Activated CD4-positive, CD25-positive, alpha-beta regulatory T cell treated with anti-CD3 and anti-CD28 coated beads, Interleukin-2, amount 50 U/mL, for 16 hours (primary cell): Measurements from ENCODE around the gene MAN1C1.

Experiments
- DNase-seq: peaks from one replicate; pipeline ENCODE4 v3.0.0-alpha.2; 2020; ENCODE audit warnings: low read depth, low spot score

The MAN1C1 gene

DNA sequence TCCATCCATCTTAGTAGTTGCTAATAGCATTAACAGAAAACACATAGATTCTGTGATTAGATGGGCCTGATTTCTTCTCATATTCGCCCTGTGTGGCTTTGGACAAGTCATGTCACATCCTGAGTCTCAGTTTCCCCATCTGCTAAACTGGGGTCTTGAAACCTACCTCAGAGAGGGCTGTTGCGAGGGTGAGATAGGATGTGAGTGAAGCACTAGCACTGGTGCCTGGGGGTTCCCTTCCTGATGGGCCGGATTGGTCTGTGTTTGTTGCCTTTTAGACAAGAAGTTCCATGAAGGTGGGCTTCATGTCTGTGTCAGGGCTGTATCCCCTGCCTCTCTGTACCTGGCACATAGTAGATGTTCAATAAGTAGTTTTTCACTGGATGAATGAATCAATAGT is 3.5 kb upstream of the MAN1C1 start:
- DNase-seq, result no peak

DNA sequence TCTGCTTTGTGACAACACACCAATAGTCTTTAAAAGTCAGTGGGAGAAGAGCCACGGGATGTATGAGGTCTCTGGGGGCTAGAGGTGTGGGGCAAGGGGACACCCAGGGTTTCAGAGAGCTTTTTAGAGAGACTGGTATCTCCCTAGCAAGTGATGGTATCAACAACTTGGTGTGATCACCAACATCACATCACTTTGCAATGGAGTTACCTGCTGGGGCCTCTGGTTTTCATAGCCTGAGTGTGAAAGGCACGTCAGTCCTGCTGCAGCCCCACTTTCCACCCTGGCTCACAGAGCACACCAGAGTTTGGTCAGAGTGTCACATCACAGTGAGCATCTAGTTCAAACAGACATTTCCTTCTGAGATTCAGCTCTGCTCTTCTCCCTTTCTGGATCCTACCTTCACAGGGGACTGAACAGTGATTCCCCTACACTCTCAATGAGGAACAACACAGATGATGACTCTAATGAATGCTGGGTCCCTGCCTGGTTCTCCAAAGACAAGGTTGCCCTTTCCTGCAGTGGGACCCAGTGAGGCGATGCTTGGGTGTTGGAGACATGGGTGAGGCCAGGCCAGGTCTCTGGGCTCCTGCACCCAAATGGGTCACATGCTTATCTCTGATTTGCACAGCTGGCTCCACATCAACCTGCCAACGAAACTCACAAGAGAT is 2.0 kb upstream of the MAN1C1 start:
- no peak for DNase-seq

DNA sequence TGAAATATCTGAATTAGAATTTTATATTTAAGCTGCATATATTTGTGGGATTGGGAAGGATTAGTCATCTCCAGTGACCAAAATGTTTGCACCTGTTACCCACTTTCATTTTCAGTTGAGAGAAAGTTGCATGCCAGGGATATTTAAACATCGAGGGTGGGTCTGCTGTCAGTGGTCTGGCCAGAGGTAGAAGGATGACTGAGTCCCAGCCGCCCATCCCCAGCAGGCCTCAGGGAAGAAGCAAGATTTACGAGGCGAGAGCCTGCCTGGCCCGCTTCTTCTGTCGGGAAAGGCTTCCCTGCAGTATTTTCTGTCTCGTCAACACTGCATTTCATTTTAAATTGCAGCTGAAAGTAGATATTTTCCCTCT is 1.4 kb upstream of the MAN1C1 start:
- no peak for DNase-seq

DNA sequence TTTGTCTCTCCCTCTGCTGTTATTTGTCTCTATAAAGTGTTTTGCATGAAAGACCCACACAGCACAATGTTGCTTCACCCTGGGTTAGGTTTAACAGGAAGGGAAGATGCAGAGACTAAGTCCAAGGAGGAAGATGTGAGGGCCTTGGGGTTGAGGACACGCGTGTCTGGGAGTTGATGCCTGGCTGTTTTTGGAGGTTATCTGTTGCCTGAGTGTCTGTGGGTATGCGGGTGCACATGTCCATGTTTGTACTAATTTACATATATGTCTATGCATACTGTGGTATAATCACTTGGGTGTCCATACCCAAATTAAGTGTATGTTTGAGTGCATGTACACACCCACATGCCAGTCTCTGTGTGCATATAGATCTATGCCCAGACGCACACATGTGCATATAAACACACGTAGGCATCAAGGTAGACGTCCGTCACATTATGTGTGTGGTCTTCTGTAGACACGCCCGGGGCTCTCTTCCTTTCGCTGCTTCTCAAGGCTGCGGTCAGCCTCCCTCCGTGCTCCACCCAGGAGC is 962 bp upstream of the MAN1C1 start:
- DNase-seq, result no peak

DNA sequence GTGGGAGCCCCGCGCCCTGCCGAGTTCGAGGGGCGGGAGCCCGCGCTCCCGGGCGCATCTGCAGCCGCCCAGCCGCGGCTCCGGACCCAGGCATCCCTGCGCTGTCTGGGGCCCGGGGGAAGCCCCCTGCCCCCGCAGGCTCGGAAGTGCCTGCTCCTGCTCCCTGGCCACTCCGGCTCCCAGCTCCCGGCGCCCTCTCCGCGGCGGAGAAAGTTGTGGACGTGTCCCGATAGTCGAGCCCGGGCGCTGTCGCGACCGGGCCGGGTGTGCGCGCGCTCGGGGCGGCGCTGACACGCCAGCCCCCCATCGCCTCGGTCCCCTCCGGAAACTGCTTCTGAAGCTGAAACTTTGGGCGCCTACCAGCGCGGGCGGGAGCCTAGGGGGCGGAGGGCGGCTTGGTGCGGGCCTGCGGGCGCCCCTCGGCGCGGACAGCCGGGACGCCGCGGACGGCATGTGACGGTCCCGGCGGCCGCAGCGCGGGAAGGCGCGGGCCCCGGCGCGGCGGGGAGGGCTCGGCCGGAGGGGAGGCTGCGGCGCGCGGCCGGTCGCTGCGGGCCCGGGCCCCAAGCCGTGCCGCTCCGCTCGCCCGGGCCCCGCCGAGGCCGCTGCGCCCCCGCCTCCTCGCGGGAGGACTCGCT is 515 bp downstream of the MAN1C1 start:
- DNase-seq, result no peak

GRCh38 chr1:25617625-25618432 is 1.2 kb downstream of the MAN1C1 start:
- DNase-seq, result no peak

DNA sequence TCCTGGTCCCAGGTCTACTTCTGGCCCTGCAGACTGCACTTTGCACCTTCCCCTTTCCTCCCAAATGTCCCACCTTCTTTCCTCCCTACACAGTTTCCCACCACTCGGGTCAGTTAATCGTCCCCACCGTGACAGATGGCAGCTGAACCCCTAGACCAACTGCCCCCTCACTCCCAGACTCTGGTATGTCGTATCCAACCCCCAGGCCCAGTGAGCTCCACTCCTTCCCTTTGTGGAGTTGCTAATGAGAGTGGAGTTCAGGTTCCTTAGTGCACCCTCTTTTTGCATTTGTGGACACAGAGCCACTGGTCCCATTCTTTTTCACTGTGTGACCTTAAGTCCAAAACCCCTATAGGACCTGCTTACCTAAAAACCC is 1.8 kb downstream of the MAN1C1 start:
- no peak for DNase-seq

DNA sequence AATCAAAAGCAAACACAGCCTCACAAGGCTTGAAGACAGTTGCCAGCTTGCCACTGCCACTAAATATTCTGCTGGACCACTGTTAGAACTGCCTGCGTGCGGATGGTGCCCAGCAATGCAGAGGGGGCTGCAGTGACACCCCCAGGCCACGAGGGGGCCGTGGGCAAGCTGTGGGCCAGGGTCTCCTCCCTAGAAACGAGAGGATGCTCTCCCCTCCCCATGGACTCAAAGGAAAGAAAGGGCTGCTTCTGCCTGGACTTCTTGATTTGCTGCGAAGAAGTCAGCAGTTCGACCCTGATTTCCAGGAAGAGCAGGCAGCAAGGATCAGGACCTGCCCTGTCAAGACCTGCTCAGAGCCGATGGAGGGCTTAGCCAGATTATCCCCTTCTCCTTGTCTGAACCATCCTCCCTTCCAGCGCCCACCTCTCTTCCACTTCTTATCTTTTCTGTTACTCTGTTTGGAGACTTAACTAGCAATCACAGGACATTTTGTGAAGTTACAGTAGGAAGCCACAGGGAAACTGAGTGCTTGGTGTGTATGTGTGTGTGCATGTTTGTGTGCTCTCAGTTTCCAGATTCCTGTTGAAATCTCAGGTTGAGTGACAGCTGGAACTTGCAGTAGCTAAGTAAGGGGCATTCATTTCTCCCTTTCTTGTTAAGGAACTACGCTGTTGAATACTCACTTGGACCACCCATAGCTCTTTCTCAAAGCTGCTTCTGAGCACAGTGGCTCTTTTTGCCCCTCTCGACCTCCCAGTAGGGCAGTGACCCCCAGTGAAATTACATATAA is 2.7 kb downstream of the MAN1C1 start:
- no peak for DNase-seq

GRCh38 chr1:25620211-25620610 is 3.6 kb downstream of the MAN1C1 start:
- no peak for DNase-seq

DNA sequence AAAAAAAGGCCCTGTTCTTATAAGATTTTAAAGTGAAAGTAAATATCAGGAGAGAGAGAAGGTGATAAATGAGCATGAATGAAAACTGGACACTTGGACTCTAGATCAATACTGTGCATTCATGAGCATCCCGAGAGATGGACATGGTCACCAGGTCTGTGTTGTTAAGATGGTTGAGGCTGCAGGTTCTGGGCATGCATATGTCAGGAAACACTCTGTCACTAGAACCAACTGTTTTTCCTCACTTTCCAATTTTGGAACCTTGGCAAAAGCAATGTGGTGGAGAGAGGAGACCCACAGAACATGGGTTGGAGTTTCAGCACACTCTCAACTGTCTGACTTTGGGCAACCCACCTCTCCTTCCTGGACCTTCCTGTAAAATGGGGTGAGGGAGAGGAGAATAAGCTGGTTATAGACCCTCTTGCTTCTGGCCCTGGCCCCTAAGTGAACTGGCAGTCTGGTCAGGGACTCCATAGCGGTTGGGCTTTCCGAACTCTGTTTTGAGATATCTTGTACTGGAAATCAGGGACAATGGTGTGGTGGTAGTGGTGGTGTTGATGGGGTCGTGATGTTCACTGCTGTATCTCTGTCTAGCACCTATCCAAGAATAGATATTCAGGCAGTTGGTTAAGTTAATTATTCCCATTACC is 4.2 kb downstream of the MAN1C1 start:
- no peak for DNase-seq

DNA sequence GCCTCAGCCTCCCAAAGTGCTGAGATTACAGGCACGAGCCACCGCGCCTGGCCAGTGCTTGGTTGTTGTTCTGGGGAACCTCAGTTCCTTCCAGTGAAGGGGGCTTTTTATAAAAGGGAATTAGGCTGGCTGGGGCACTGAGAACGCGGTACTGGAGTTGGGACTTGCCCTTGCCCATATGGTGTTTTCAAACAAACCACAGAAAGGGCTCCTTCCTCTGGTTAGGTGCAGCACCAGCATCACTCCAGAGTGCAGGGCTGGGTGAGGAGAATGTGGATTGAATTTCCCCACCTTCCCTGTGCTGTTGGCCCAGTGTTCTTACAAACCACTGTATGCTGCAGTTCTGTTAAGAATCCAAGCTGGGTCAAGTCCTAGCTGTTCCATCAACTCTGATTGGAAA is 5.3 kb downstream of the MAN1C1 start:
- DNase-seq, result no peak

DNA sequence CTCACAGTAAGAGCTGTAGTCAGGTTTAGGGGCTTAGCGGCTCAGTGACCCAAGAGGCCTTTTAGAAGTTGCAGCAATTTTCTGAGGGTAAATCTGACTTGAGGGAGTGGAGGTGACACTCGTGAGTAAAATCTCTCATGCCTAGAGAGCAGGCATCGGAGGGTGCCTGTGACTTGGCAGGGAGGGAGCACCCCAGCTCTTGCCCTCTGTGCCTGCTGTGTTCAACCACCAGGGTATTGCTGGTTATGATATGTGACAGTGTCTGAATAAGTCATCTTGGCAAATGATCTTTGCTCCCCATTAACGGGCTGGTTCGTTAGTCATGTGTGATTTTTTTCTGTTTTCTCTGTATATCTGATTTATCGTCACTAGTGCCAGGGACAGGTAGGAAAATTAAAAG is 5.9 kb downstream of the MAN1C1 start:
- DNase-seq, result no peak

- DNase-seq, result no peak
Observed at GRCh38 chr1:25623007-25623406, 6.4 kb downstream of the MAN1C1 start.

- DNase-seq, result no peak
Observed at GRCh38 chr1:25623731-25624130, 7.1 kb downstream of the MAN1C1 start.

DNA sequence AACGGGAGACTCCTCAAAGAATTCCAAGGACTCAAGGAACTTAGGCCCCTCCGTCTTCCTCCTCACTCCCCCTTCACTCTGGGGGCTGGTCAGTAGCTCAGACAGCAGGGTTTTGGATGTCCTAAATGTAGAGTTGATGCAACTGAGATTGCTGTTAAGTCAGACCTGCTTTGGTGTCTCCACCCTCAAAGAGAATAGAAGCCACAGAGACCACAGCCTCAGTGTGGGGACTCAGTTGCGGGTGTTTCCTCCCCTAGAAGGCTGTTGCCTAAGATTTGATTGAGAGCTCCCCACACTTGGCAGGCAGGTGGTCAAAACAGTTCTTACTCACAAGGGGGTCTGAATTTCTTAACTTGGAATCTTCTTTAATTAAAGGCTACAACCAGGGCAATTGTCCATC is 7.6 kb downstream of the MAN1C1 start:
- no peak for DNase-seq

- no peak for DNase-seq
Observed at GRCh38 chr1:25624604-25625003, 8.0 kb downstream of the MAN1C1 start.

DNA sequence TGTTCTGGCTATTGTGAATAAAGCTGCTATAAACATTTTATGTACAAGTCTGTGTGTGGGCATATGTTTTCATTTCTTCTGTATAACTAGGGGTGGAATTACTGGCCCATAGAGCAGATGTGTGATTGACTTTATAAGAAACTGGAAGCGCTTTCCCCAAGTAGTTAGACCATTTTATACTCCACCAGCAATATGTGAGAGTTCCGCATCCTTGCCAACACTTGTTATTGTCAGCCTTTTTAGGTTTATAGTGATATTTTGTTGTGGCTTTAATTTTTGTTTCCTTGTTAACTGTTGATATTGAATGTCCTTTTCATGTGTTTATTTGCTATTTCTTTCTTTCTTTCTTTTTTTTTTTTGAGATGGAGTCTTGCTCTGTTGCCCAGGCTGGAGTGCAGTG is 9.4 kb downstream of the MAN1C1 start:
- DNase-seq, result no peak

DNA sequence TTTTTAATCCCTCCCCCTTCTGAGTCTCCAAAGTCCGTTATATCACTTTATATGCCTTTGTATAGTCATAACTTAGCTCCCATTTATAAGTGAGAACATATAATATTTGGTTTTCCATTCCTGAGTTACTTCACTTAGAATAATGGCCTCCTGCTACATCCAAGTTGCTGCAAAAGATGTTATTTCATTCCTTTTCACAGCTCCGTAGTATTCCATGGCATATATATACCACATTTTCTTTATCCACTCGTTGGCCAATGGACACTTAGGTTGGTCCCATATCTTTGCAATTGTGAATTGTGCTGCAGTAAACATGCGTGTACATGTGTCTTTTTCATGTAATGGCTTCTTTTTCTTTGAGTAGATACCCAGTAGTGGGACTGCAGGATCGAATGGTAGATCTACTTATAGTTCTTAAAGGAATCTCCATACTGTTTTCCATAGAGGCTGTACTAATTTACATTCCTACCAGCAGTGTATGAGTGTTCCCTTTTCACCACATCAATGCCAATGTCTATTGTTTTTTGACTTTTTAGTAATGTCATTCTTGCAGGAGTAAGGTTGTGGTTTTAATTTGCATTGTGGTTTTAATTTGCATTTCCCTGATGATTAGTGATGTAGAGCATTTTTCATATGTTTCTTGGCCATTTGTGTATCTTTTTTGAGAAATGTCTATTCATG is 12.3 kb downstream of the MAN1C1 start:
- no peak for DNase-seq

DNA sequence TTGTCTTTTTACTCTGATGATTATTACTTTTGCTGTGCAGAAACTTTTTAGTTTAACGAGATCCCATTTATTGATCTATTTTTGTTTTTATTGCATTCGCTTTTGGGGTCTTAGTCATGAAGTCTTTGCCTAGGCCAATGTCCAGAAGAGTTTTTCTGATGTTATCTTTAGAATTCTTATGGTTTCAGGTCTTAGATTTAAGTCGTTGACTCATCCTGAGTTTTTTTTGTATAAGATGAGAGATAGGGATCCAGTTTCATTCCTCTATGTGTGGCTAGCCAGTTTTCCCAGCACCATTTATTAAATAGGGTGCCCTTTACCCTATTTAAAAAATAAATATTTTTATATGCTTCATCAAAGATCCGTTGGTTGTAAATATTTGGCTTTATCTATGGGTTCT is 13.2 kb downstream of the MAN1C1 start:
- DNase-seq, result no peak

DNA sequence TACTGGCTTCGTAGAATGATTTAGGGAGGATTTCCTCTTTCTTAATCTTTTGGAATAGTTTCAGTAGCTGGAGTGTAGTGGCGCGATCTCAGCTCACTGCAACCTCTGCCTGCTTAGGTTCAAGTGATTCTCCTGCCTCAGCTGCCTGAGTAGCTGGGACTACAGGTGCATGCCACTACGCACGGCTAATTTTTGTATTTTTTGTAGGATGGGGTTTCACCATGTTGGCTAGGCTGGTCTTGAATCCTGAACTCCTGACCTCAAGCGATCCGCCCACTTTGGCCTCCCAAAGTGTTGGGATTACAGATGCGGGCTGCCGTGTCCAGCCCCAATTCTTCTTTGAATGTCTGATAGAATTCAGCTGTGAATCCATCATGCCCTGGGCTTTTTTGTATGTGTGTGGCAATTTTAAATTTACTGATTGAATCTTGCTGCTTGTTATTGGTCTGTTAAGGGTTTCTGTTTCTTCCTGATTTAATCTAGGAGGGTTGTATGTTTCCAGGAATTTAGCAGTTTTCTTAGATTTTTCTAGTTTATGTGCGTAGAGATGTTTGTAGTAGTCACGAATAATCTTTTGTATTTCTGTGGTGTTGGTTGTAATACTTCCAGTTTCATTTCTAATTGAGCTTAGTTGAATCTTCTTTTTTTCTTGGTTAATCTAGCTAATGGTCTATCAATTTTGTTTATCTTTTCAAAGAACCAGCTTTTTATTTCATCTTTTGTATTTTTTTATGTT is 15.3 kb downstream of the MAN1C1 start:
- no peak for DNase-seq
